ENCODE measurements around the gene NKAPD1.
"Not testable (repeated sequence)": the region's sequence is repeated elsewhere in the genome, so short reads cannot be mapped to it uniquely, and the experiment has no call there.

Gene NKAPD1, protein sequence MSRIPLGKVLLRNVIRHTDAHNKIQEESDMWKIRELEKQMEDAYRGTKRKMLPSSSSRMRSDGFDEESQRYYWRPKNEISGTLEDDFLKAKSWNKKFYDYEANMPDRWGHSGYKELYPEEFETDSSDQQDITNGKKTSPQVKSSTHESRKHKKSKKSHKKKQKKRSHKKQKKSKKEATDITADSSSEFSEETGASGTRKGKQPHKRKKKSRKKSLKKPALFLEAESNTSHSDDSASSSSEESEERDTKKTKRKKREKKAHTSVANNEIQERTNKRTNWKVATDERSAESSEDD

DNA sequence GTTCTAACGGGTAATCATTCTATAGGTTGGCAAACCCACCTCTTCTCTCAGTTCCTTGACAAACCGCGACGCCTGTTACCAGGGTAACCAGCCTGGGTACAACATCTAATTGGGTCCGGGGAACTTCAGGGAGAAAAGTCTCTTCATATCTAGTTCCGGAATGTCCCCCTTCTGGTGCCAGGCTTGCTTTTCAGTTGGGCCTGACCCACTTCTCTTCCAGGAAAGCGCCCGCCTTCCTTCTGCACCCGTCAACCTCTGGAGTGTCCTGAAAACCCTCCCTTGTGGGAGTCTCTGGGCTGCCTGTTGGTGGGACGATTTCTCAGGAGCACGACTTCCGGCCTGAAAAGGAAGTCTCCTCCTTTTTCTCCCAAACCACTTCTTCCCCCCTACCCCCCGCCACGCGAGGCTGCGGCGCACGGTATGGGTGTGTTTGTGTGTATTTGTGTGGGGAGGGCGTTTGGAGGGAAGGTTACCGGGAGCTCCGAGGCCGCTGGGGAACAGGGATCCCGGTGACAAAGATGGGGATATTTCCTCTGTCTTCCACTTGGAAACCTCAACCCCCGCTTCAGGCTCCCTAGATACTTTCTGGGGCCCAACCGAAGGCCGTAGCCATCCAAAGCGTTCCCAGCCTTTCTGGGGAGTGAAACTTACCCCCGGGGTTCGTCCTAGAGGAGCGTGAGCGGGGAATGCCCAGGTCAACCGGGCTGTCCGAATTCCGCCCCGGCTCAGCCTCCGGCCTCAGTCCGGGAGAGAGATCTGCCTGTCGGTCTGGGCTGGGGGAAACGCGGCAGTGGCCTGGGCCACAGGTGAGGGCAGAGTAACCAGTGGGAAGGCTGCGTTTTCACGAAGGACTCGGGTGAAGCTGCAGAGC, at the start of gene NKAPD1, which contains the start of gene PIH1D2:
Gene NKAPD1 (plus strand): TSS at position 359 of the 871 bp plus-strand sequence. CDS start 1,276 bp downstream, outside the sequence.
Gene PIH1D2 (minus strand): TSS at position 77 of the 871 bp plus-strand sequence. CDS start 843 bp downstream, outside the sequence.
- DNase-seq (ENCODE audit: low read depth in 2 of 2), result peak; percentile 58 to 62

DNA sequence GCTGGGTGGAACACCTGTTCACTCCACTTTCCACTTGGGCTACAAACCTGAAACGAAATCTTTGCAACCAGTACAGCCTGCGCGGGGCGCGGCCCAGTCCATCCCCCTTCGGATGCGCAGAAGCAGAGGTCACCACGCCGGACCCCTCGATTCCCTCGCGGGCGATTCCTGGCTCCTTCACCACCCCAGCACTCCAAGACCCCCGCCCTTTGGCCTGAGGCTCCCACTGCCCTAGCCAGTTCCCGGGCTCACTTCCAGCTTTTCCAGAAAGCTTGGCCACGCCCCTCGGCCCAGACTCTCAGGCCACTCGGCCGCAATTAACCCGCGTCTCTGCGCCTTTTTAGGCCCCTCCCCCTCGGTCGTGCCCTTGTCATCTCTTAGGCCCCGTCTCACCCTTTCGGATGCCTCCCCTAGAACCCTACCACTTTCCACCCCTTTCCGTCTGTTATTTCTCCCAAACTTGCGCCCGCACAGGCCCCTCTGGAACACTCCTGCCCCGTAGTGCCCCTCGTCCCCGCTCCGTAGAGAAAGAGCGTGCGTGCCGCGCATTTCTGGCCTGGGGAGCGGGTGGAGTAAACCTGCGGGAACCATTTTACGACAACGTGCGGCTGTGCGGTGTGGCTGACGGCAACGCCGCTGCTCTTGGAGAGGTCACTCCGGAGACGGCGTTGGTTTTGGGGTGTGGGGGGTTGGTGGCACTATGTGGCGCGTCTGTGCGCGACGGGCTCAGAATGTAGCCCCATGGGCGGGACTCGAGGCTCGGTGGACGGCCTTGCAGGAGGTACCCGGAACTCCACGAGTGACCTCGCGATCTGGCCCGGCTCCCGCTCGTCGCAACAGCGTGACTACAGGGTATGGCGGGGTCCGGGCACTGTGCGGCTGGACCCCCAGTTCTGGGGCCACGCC, 49.1 kb upstream of the NKAPD1 start, which contains the start of gene DLAT:
Gene DLAT (plus strand): TSS at position 636 of the 906 bp plus-strand sequence. CDS start 65 bp downstream, at position 701.
- peak; percentile 70 to 80 for DNase-seq (ENCODE audit: low read depth in 2 of 2)

DNA sequence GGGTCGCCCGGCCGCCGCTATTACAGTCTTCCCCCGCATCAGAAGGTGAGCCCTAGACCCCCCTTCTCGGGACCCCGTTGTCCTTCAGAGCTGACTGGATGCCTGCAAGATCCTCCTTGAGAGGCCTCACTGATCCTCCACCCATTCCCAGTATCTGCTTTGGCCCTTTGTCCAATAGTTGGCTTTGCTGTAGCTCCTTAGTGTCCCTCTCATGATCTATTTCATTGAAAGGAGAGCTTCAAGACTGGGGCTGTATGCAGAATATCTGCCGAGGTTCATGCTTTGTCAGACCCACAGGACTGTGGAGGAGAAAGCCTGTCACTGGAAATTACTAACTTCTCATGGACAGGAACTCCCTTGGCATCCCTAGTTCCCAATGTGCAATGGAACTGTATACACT, 48.4 kb upstream of the NKAPD1 start:
- no peak for DNase-seq (ENCODE audit: low read depth in 2 of 2)

DNA sequence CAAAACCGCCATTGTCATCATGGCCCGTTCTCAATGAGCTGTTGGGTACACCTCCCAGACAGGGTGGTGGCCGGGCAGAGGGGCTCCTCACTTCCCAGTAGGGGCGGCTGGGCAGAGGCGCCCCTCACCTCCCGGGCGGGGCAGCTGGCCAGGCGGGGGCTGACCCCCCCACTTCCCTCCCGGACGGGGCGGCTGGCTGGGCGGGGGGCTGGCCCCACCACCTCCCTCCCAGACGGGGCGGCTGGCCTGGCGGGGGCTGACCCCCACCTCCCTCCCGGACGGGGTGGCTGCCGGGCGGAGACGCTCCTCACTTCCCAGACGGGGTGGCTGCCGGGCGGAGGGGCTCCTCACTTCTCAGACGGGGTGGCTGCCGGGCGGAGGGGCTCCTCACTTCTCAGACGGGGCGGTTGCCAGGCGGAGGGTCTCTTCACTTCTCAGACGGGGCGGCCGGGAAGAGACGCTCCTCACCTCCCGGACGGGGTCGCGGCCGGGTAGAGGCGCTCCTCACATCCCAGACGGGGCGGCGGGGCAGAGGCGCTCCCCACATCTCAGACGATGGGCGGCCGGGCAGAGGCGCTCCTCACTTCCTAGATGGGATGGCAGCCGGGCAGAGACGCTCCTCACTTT, 47.2 kb upstream of the NKAPD1 start:
- not testable (repeated sequence) for DNase-seq (ENCODE audit: low read depth in 2 of 2)

DNA sequence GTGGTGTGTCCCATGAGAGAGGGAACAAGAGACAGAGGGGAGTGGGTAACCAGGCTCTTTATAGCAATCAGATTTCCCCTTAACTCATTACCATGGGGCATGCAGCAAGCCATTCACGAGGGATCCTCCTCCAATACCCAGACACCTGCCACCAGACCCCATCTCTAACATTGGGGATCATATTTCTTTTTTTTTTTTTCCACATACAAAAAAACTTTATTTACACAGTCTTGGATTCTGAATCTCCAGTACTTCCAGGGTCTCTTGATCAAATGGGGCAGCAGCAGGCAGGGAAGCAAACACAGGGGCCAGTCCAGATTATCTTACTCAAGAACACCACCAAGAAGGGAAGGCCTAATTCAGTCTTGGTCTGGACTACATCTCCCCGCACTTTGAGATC, 44.6 kb upstream of the NKAPD1 start:
- DNase-seq (ENCODE audit: low read depth in 2 of 2), result no peak

DNA sequence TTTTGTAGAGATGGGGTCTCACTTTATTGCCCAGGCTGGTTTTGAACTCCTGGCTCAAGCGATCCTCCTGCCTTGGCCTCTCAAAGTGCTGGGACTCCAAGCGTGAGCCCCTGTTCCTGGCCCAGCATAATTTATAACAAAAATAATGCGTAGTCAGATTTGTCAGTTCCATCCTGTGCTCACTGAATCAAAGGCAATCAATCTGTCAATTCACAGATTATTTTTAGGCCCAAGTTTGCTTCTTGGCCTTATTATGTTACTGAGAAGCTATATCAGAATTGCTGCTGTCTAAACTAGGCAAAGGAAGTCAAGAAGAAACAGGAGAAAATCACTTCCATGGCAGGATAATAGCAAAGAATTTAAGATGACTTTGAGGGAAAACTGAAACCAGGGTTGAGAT, 40.2 kb upstream of the NKAPD1 start:
- no peak for DNase-seq (ENCODE audit: low read depth in 2 of 2)

DNA sequence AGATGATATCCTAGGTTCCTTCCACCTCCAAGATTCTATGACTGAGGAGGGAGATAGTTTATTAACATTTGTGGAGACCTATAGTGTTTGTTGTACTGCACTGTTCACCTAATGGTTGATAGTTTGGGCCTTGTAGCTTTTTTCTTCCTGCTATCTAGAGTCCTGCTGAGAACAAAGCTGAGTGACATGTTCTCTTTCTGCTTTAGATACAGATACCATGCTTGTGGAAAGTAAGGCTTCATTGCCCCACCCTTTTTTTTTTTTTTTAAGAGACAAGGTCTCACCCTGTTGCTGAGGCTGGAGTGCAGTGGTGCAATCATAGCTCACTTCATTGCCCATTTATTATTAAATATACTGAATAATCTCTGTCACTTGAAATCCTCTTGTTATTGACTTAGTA, 36.6 kb upstream of the NKAPD1 start:
- no peak for DNase-seq (ENCODE audit: low read depth in 2 of 2)

DNA sequence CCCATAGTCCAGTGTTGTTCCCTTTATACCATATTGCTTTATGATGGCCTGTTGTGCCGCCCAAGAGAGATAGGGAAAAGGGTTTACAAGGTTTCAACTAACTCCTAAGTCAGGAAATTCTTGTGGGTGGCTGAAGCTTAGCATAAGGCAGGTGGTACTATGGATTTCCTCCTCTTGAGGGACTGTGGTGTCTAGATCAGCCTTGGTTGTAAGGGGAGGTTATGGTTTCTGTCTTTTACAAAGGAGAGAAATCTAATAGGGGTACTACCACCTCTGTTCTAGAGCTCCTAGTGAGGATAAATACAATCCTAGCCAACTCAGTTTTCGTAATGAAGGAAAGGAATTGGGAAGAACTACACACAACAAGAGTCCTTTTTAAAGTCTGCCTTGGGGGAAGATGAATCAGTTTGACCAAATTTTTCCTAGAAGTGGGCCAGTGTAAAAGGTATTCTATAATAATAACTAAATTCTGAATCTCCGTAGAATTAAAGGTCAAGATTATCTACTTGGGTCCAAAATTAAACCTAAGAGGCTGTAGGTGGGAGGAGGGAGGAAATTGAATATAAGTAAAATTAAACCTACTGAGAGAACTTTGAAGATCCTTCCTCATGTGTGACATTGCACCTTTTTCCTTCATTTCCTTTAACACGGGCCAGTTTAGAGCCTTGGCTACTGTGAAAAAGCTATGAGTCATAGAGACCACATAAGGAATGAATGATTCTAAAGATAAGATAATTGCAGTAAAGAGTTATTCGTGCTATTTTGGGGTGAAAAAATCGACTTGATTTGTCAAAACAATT, 31.7 kb upstream of the NKAPD1 start:
- no peak for DNase-seq (ENCODE audit: low read depth in 2 of 2)

DNA sequence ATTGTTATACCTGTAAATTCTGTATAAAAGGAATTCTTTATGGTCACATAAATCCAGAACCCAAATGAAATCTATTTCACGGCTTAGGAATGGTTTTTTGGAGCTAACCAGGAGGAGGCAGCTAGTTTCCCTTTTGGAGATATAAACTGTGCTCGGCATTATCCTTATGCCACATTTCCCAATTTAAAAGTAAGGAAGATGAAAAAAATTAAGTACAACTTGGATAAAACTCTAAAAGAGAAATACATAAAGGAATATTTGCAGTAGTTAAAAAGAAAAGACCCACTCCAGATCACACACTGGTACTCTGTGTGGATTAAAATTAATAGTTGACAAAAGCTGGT, 31.2 kb upstream of the NKAPD1 start:
- DNase-seq (ENCODE audit: low read depth in 2 of 2), result no peak

DNA sequence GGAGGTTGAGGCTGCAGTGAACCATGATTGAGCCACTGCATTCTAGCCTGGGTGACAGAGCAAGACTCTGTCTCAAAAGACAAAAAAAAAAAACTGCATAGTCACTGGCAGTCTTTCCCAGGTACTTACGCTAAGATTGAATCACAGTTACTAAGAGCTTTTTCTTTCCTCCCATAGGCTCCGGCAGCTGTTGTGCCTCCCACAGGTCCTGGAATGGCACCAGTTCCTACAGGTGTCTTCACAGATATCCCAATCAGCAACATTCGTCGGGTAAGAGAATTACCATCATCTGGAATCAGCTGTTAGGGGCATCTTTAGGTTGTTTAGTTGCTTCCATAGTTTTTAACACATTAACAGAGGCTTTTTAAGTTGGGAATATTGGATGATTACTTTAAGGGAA, 29.1 kb upstream of the NKAPD1 start:
- DNase-seq (ENCODE audit: low read depth in 2 of 2), result no peak

DNA sequence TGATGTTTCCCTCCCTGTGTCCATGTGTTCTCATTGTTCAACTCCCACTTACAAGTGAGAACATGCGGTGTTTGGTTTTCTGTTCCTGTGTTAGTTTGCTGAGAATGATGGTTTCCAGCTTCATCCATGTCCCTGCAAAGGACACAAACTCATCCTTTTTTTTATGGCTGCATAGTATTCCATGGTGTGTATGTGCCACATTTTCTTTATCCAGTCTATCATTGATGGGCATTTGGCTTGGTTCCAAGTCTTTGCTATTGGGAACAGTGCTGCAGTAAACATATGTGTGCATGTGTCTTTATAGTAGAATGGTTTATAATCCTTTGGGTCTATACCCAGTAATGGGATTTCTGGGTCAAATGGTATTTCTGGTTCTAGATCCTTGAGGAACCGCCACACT, 27.5 kb upstream of the NKAPD1 start:
- DNase-seq (ENCODE audit: low read depth in 2 of 2), result not testable (repeated sequence)

DNA sequence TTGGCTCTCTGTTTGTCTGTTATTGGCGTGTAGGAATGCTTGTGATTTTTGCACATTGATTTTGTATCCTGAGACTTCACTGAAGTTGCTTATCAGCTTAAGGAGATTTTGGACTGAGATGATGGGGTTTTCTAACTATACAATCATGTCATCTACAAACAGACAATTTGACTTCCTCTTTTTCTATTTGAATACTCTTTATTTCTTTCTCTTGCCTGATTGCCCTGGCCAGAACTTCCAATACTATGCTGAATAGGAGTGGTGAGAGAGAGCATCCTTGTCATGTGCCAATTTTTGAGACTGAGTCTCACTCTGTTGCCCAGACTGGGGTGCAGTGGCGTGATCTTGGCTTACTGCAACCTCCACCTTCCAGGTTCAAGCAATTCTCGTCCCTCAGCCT, 25.8 kb upstream of the NKAPD1 start:
- DNase-seq (ENCODE audit: low read depth in 2 of 2), result not testable (repeated sequence)

DNA sequence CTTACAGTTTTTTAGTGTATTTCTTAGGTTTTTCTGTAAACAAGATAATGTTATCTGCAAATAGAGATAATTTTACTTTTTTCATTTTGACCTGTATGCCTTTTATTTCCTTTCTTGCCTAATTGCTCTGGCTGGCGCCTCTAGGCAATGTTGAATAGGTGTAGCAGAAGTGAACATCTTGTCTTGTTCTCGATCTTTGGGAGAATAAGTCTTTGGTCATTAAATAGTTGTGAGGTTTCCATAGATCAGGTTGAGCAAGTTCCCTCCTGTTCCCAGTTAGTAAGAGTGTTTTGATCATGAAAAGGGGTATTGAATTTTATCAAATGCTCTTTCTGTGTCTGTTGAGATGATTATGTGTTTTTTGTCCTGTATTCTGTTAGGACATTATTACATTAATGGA, 24.3 kb upstream of the NKAPD1 start:
- DNase-seq (ENCODE audit: low read depth in 2 of 2), result no peak

DNA sequence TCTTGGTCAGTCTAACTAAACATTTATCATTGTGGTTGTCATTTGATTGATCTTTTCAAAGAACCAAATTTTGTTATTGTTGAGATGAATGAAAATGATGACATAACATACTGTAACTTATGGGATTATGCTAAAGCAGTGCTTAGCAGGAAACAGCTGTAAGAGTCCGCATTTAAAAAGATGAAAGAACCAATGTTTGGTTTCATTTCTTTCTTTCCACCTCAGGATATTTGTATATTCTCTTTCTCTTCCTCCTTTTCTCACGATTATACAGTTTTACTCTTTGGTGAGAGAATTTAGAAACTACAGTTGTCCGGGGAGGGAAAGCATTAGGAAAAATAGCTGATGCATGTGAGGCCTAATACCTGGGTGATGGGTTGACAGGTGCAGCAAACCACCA, 23.4 kb upstream of the NKAPD1 start:
- no peak for DNase-seq (ENCODE audit: low read depth in 2 of 2)

DNA sequence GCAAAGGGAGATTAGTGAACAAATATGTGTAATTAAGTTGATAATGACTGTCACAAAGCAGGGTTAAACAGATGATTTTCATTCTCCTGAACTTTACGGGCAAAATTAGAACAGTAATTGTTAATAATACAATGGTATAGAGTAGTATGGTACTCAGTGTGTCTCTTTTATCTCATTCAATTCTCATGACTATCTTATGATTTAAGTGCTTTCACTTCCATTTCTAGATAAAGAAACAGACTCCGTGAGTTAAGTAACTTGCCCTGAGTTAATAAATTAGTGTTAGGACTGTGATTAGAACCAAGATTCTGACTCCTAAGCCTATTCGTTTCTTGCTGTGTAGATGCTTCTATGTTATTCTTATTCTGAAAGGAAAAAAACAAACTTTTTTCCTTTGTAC, 22.3 kb upstream of the NKAPD1 start:
- no peak for DNase-seq (ENCODE audit: low read depth in 2 of 2)

DNA sequence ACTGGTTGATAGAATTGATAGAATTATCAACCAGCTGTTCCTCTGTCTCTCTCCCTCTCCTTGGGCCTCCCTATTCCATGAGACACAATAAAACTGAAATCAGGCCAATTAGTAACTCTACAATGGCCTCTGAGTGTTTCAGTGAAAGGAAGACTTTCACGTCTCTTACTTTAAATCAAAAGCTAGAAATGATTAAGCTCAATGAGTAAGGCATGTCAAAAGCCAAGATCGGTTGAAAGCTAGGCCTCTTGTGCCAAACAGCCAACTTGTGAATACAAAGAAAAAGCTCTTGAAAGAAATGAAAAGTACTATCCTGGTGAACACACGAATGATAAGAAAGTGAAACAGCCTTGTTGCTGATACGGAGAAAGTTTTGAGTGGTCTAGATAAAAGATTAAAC, 16.9 kb upstream of the NKAPD1 start:
- no peak for DNase-seq (ENCODE audit: low read depth in 2 of 2)

DNA sequence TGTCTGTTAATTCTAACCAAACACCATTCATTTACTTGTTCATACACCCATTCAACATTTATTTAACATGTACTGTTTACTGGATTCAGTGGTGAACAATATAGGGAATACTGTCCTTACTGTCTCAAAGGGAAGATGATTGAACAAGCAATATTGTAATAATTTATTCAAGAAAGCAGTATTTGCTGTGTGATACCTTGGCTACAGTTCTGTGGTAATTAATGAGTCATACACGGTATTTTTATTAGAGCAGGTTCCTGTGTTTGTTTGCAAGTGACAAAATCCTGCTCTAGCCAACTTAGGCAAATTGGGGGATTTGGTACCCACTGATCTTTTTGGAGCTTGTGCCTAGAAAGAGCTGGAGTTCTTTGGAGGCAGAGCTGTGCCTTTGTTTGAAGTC, 16.0 kb upstream of the NKAPD1 start:
- no peak for DNase-seq (ENCODE audit: low read depth in 2 of 2)

DNA sequence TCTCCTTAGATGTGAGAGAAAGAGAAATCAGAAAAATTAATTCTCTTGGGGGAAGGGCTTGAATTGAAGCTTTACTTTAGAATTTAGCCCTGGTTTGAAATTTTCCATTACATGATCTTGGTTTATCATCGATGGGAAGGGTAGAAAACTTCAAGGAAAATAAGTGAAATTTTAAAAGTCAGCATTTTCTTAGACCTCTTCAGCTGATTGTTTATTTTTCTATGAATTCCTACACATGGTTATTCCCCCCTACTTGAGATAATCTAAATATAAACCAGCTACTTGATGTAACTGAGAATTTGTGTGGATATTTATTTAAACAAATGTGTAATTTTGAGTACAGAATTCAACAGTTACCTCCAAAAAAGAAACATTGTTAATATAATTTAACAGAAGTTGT, 11.2 kb upstream of the NKAPD1 start:
- DNase-seq (ENCODE audit: low read depth in 2 of 2), result no peak

DNA sequence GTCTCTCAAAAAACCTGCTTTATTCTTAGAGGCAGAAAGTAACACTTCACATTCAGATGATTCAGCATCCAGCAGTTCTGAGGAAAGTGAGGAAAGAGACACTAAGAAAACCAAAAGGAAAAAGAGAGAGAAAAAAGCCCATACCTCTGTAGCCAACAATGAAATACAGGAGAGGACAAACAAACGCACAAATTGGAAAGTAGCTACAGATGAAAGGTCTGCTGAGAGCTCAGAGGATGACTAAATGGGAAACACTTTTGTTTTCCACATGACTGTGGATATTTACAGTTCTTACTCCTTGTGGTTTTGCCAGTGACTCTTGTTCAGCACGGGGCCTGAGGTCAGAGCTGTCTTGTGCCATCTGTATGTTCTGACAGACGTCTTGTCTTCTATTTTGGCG, 8.6 kb downstream of the NKAPD1 start:
- DNase-seq (ENCODE audit: low read depth in 2 of 2), result no peak

DNA sequence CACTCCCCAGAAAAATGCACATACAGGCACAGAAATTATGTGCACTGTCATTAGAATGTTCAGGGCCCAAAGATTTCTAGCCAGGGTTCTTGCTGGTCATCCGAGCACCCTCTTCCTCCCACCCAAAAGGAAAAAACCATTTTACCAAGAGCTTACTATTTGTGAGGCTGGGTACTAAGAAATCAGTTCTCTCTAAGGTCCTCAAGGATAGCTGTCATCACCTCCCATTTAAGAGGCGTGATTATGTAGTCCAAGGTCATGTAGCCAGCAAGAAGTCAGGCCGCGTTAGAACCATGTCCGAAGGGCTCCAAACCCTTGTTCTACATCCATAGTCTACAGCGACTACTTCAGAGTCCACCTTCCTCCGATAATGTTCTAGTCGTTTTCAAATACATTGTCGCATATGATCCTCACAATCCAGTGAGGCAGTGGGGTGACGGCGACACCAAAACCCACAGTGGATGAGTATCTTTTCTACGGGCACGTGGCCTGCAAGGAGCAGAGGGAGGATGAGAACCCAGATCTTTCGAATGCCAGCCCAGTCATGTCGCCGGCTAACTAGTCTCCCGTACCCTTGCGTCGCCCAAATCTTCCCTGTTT, 11.8 kb downstream of the NKAPD1 start:
- DNase-seq (ENCODE audit: low read depth in 2 of 2), result peak; percentile 22 to 24

Data from activated CD4-positive, alpha-beta T cell treated with anti-CD3 and anti-CD28 coated beads for 24 hours (primary cell).